SK-N-SH treated with all-trans-retinoic acid at 6 μM for 48 hours (cell line): ENCODE data around the gene DEAF1.
"Not testable (repeated sequence)": the region's sequence is repeated elsewhere in the genome, so short reads cannot be mapped to it uniquely, and the experiment has no call there.

Experiments used
- ATAC-seq: fragments of 200-7000 bp; cut with Tn5 transposase; 3 replicates; pipeline ENCODE4 v1.9.1; 2020; ENCODE audit warnings: mild to moderate bottlenecking, moderate library complexity
- ARNTL ChIP-seq: fragments of 450-650 bp; formaldehyde crosslinking; IDR thresholded peaks from 2 replicates; pipeline ENCODE4 v1.5.0; 2020; ENCODE audit warnings: low read depth, mild to moderate bottlenecking, moderate library complexity, borderline replicate concordance
- BACH2 ChIP-seq: fragments of 250-450 bp; sonication (Bioruptor Pico); IDR thresholded peaks from 2 replicates; pipeline ENCODE4 v1.9.0; 2021; ENCODE audit warnings: mild to moderate bottlenecking, borderline replicate concordance
- CSDC2 ChIP-seq: fragments of 250-450 bp; sonication (Bioruptor Pico); IDR thresholded peaks from 2 replicates; pipeline ENCODE4 v1.5.0; 2020; ENCODE audit warnings: mild to moderate bottlenecking, moderate library complexity
- ESRRG ChIP-seq: fragments of 250-450 bp; sonication (Bioruptor Pico); IDR thresholded peaks from 2 replicates; pipeline ENCODE4 v1.6.1; 2021; ENCODE audit warnings: mild to moderate bottlenecking
- GLIS3 ChIP-seq: fragments of 250-450 bp; sonication (Bioruptor Pico); IDR thresholded peaks from 2 replicates; pipeline ENCODE4 v1.5.0; 2020; ENCODE audit warnings: mild to moderate bottlenecking, moderate library complexity
- ISL1 ChIP-seq: fragments of 250-450 bp; sonication (Bioruptor Pico); IDR thresholded peaks from 2 replicates; pipeline ENCODE4 v2.1.2; 2022; ENCODE audit warnings: mild to moderate bottlenecking, moderate library complexity
- OSR1 ChIP-seq: fragments of 250-450 bp; sonication (Bioruptor Pico); IDR thresholded peaks from 2 replicates; pipeline ENCODE4 v1.8.0; 2022; ENCODE audit warnings: moderate library complexity, mild to moderate bottlenecking, inconsistent platforms
- RARB ChIP-seq: fragments of 250-450 bp; sonication (Bioruptor Pico); IDR thresholded peaks from 2 replicates; pipeline ENCODE4 v1.8.0; 2021; ENCODE audit warnings: mild to moderate bottlenecking, moderate library complexity
- SNAI2 ChIP-seq: fragments of 250-450 bp; sonication (Bioruptor Pico); IDR thresholded peaks from 2 replicates; pipeline ENCODE4 v1.5.0; 2020; ENCODE audit warnings: mild to moderate bottlenecking, moderate library complexity
- TCF4 ChIP-seq: fragments of 250-450 bp; sonication (Bioruptor Pico); IDR thresholded peaks from 2 replicates; pipeline ENCODE4 v1.8.0; 2021; ENCODE audit warnings: mild to moderate bottlenecking, moderate library complexity, borderline replicate concordance
- TOX ChIP-seq: fragments of 250-450 bp; sonication (Bioruptor Pico); IDR thresholded peaks from 2 replicates; pipeline ENCODE4 v1.8.0; 2021; ENCODE audit warnings: mild to moderate bottlenecking, moderate library complexity, borderline replicate concordance
- TSHZ2 ChIP-seq: fragments of 250-450 bp; sonication (Bioruptor Pico); IDR thresholded peaks from 2 replicates; pipeline ENCODE4 v1.5.0; 2020; ENCODE audit warnings: mild to moderate bottlenecking, moderate library complexity
- ZC3H10 ChIP-seq: fragments of 250-450 bp; sonication (Bioruptor Pico); IDR thresholded peaks from 2 replicates; pipeline ENCODE4 v1.5.1; 2021; ENCODE audit warnings: mild to moderate bottlenecking, moderate library complexity
- ZFP3 ChIP-seq: fragments of 250-450 bp; sonication (Bioruptor Pico); IDR thresholded peaks from 2 replicates; pipeline ENCODE4 v1.5.0; 2020; ENCODE audit warnings: mild to moderate bottlenecking, moderate library complexity
- ZFP30 ChIP-seq: fragments of 450-650 bp; formaldehyde crosslinking; IDR thresholded peaks from 2 replicates; pipeline ENCODE4 v1.5.0; 2022; ENCODE audit warnings: mild to moderate bottlenecking, moderate library complexity
- ZNF8 ChIP-seq: fragments of 450-650 bp; formaldehyde crosslinking; IDR thresholded peaks from 2 replicates; pipeline ENCODE4 v1.5.0; 2020; ENCODE audit warnings: mild to moderate bottlenecking, moderate library complexity
- TF ChIP-seq, protein P1 (sequence below): fragments of 250-450 bp; sonication (Bioruptor Pico); IDR thresholded peaks from 2 replicates; pipeline ENCODE4 v1.8.0; 2020; ENCODE audit warnings: mild to moderate bottlenecking, moderate library complexity, borderline replicate concordance
- TF ChIP-seq, protein P2 (sequence below): fragments of 250-450 bp; sonication (Bioruptor Pico); IDR thresholded peaks from 2 replicates; pipeline ENCODE4 v1.5.1; 2020; ENCODE audit warnings: low read depth, mild to moderate bottlenecking, moderate library complexity
- TF ChIP-seq, protein P3 (sequence below): fragments of 250-450 bp; sonication (Bioruptor Pico); IDR thresholded peaks from 2 replicates; pipeline ENCODE4 v1.8.0; 2021; ENCODE audit warnings: low read depth, mild to moderate bottlenecking, moderate library complexity, borderline replicate concordance

DEAF1 gene

GRCh38 chr11:691710-692590 is 3.1 kb downstream of the DEAF1 start:
- TF ChIP-seq ZC3H10 (CRISPR knock-in tag), result no peak
- TF ChIP-seq OSR1 (CRISPR knock-in tag), result no peak
- no peak for TF ChIP-seq TSHZ2 (CRISPR knock-in tag)
- TF ChIP-seq ESRRG (CRISPR knock-in tag), result no peak
- TF ChIP-seq, protein P1, sequence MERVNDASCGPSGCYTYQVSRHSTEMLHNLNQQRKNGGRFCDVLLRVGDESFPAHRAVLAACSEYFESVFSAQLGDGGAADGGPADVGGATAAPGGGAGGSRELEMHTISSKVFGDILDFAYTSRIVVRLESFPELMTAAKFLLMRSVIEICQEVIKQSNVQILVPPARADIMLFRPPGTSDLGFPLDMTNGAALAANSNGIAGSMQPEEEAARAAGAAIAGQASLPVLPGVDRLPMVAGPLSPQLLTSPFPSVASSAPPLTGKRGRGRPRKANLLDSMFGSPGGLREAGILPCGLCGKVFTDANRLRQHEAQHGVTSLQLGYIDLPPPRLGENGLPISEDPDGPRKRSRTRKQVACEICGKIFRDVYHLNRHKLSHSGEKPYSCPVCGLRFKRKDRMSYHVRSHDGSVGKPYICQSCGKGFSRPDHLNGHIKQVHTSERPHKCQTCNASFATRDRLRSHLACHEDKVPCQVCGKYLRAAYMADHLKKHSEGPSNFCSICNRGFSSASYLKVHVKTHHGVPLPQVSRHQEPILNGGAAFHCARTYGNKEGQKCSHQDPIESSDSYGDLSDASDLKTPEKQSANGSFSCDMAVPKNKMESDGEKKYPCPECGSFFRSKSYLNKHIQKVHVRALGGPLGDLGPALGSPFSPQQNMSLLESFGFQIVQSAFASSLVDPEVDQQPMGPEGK (CRISPR knock-in tag), result no peak
- TF ChIP-seq, protein P2, sequence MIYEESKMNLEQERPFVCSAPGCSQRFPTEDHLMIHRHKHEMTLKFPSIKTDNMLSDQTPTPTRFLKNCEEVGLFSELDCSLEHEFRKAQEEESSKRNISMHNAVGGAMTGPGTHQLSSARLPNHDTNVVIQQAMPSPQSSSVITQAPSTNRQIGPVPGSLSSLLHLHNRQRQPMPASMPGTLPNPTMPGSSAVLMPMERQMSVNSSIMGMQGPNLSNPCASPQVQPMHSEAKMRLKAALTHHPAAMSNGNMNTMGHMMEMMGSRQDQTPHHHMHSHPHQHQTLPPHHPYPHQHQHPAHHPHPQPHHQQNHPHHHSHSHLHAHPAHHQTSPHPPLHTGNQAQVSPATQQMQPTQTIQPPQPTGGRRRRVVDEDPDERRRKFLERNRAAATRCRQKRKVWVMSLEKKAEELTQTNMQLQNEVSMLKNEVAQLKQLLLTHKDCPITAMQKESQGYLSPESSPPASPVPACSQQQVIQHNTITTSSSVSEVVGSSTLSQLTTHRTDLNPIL (CRISPR knock-in tag), result no peak
- TF ChIP-seq ZNF8, result no peak
- TF ChIP-seq BACH2 (CRISPR knock-in tag), result no peak
- no peak for TF ChIP-seq TOX (CRISPR knock-in tag)
- TF ChIP-seq, protein P3, sequence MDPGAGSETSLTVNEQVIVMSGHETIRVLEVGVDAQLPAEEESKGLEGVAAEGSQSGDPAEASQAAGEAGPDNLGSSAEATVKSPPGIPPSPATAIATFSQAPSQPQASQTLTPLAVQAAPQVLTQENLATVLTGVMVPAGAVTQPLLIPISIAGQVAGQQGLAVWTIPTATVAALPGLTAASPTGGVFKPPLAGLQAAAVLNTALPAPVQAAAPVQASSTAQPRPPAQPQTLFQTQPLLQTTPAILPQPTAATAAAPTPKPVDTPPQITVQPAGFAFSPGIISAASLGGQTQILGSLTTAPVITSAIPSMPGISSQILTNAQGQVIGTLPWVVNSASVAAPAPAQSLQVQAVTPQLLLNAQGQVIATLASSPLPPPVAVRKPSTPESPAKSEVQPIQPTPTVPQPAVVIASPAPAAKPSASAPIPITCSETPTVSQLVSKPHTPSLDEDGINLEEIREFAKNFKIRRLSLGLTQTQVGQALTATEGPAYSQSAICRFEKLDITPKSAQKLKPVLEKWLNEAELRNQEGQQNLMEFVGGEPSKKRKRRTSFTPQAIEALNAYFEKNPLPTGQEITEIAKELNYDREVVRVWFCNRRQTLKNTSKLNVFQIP (CRISPR knock-in tag), result no peak
- TF ChIP-seq RARB (CRISPR knock-in tag), result no peak
- TF ChIP-seq ZFP3 (CRISPR knock-in tag), result no peak
- TF ChIP-seq CSDC2 (CRISPR knock-in tag), result no peak
- no peak for TF ChIP-seq ARNTL
- TF ChIP-seq ZFP30 (CRISPR knock-in tag), result no peak
- no peak for ATAC-seq

DNA sequence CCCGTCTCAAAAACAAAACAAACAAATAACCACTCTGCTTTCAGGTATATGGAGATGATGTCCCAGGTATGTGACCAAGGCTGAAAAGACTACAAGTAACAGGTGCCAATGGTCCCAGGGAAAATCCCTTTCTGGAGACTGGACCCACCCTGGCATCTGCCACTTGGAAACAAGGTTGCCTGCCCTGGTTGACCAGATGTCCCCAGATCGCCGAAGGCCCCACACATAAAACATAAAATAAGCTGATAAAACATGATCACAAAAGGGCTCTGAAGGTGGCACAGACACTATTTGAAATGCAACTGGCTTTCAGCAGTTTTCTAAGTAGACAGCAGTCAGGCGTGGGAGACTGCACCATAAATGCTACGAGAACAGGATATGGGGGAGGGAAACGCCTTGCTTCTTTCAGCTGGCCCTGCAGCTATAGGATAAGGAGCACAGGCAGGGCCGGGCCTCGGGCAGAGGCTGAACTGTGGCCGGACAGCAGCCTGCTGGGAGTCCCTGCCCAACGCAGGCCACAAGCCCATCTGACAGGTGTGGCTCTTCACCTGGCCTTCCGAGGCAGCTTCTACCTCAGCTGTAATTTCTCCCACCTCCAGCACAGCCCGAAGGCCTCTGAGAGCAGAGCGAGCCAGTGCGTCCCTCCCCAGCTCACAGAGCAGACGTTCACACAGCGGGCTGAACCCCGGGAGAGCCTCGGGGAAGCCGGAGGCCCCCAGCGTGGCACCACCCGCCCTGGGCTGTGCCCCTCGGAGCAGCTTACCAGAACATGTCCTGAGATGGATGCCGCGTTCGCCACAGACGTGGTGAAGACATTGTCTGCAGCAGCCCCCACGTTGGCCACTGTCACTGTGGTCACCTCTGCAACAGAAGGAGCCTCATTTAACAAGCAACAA is 4.0 kb downstream of the DEAF1 start:
- ATAC-seq, result no peak
- TF ChIP-seq TCF4 (CRISPR knock-in tag) (no peak), ISL1 (CRISPR knock-in tag) (no peak), ZC3H10 (CRISPR knock-in tag) (no peak)

DNA sequence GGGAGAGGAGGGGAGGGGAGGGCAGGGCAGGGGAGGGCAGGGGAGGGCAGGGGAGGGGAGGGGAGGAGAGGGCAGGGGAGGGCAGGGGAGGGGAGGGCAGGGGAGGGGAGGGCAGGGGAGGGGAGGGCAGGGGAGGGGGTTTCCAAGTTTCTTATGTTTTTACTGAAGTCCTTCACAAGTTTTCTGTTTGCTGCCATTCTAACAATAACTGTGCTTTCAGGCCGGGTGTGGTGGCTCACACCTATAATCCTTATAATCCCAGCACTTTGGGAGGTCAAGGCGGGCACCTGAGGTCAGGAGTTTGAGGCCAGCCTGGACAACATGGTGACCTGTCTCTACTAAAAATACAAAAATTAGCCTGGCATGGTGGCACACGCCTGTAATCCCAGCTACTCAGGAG is 4.8 kb downstream of the DEAF1 start:
- not testable (repeated sequence) for ATAC-seq

DNA sequence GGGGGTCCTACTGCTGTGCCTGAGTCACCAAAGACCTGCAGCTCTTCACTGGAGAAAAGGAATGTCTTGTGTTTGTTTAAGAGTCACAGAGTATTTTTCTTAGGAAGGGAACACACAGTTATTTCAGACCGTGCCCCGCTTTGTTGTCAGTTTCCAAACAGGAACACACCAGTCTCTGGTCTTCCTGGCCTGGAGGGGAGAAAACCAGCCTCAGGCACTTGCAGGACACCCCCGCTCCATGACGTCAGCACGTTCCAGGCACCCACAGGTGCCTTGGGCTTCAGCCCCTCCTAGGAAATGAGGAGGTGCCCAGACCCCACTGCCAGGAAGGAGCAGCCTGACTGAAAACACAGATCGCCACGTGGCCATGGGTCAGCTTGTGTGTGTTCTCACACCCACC is 5.4 kb downstream of the DEAF1 start:
- no peak for ATAC-seq
- TF ChIP-seq RARB (CRISPR knock-in tag), result no peak
- no peak for TF ChIP-seq ARNTL
- no peak for TF ChIP-seq ZC3H10 (CRISPR knock-in tag)
- TF ChIP-seq, protein P3 (CRISPR knock-in tag), result no peak
- TF ChIP-seq, protein P2 (CRISPR knock-in tag), result no peak
- TF ChIP-seq GLIS3, result no peak
- no peak for TF ChIP-seq SNAI2
